Endodermal cell (in vitro differentiated cells): ENCODE measurements around the gene PBX2. TPM values are rescaled to one million over a fixed set of nuclear protein-coding genes. Genes with fewer than 3 reads are reported as not detected.

Experiments used
- DNase-seq: peaks from one replicate; pipeline ENCODE4 v3.0.0-alpha.2; 2017
- H3K27ac ChIP-seq: 2 replicates; pipeline ENCODE4 v1.5.1; 2013; ENCODE audit warnings: mild to moderate bottlenecking, low read depth, low read length, moderate library complexity
- H3K27me3 ChIP-seq: 2 replicates; pipeline ENCODE4 v1.6.1; 2013; ENCODE audit warnings: mild to moderate bottlenecking, low read length, moderate library complexity; ENCODE audit not compliant: insufficient read depth, control insufficient read depth, poor library complexity, severe bottlenecking
- H3K36me3 ChIP-seq: 2 replicates; pipeline ENCODE4 v1.7.0; 2013; ENCODE audit warnings: mild to moderate bottlenecking, low read length, moderate library complexity; ENCODE audit not compliant: control insufficient read depth, insufficient read depth
- H3K4me1 ChIP-seq: one replicate; pipeline ENCODE4 v1.7.0; 2013; ENCODE audit warnings: low read length; ENCODE audit not compliant: control insufficient read depth, insufficient read depth
- H3K4me3 ChIP-seq: 2 replicates; pipeline ENCODE4 v1.5.1; 2013; ENCODE audit warnings: mild to moderate bottlenecking, low read length, moderate library complexity
- H3K9ac ChIP-seq: 2 replicates; pipeline ENCODE4 v1.6.1; 2013; ENCODE audit warnings: mild to moderate bottlenecking, low read length, moderate library complexity; ENCODE audit not compliant: poor library complexity, severe bottlenecking; ENCODE audit errors: extremely low read depth
- H3K9me3 ChIP-seq: 2 replicates; pipeline ENCODE4 v1.6.1; 2013; ENCODE audit warnings: mild to moderate bottlenecking, low read length, moderate library complexity; ENCODE audit not compliant: control insufficient read depth
- H3K27ac Mint-ChIP-seq: 2 replicates; pipeline ENCODE4 v1.8.0; 2020; ENCODE audit warnings: mixed read lengths
- H3K27me3 Mint-ChIP-seq: 2 replicates; pipeline ENCODE4 v1.8.0; 2021; ENCODE audit warnings: mild to moderate bottlenecking, mixed read lengths; ENCODE audit not compliant: insufficient read depth
- H3K36me3 Mint-ChIP-seq: 2 replicates; pipeline ENCODE4 v1.8.0; 2020; ENCODE audit warnings: low read depth, mixed read lengths
- H3K4me1 Mint-ChIP-seq: 2 replicates; pipeline ENCODE4 v1.8.0; 2020; ENCODE audit warnings: mixed read lengths
- H3K4me3 Mint-ChIP-seq: 2 replicates; pipeline ENCODE4 v1.8.0; 2020; ENCODE audit warnings: mild to moderate bottlenecking, moderate library complexity, mixed read lengths
- H3K9me3 Mint-ChIP-seq: 2 replicates; pipeline ENCODE4 v1.8.0; 2020; ENCODE audit warnings: mild to moderate bottlenecking, mixed read lengths
- WGBS, 2 experiments: methylation state at CpG; one replicate each; pipeline versions ENCODE4 v1.1.5 to v1.1.7; 2013; ENCODE audit warnings: missing lambda C conversion rate in 2 of 2, mixed read lengths in 1 of 2; ENCODE audit not compliant: insufficient coverage in 1 of 2, insufficient read length in 1 of 2; 5-methylcytosine and 5-hydroxymethylcytosine counted together
- total RNA-seq, 2 donors: library from RNA; stranded (reverse); fragmentation: NEBNext Ultra II Directional in 1 of 2; extraction: Animal tissue kit (Norgen Biotek cat#: 25700) in 1 of 2; gene quantifications; 2 replicates in 1 of 2; 3 replicates in 1 of 2; pipeline ENCODE4 v1.2.1, GENCODE V29; 2021
- TF ChIP-seq, protein P1 (sequence below): fragments of 200-600 bp; sonication (generic); conservative IDR thresholded peaks from 2 replicates; pipeline ENCODE4 v1.5.0; 2021; ENCODE audit warnings: antibody characterized with exemption, mild to moderate bottlenecking

Gene PBX2
- total RNA-seq, 2 donors from 2014 or later = 246 to 263 TPM

DNA sequence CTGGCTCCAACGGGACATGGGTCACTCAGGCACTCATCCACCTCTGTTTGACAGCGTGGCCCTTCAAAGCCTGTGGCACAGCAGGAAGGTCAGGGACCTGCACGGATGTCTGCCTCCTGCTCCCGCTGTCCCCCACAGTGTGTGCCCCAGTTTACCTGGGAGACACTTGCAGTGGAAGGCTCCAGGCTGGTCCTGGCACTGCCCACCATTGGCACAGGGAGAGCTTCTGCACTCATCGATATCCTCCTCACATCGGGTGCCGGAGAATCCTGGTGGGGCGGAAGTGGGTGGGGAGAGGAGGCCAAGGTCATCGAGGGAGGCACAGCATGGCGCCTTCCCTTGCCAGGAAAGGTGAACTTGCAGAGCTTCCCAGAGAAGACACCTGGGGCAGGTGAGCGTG lies 27.0 kb upstream of the PBX2 start:
- TF ChIP-seq, protein P1, sequence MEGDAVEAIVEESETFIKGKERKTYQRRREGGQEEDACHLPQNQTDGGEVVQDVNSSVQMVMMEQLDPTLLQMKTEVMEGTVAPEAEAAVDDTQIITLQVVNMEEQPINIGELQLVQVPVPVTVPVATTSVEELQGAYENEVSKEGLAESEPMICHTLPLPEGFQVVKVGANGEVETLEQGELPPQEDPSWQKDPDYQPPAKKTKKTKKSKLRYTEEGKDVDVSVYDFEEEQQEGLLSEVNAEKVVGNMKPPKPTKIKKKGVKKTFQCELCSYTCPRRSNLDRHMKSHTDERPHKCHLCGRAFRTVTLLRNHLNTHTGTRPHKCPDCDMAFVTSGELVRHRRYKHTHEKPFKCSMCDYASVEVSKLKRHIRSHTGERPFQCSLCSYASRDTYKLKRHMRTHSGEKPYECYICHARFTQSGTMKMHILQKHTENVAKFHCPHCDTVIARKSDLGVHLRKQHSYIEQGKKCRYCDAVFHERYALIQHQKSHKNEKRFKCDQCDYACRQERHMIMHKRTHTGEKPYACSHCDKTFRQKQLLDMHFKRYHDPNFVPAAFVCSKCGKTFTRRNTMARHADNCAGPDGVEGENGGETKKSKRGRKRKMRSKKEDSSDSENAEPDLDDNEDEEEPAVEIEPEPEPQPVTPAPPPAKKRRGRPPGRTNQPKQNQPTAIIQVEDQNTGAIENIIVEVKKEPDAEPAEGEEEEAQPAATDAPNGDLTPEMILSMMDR = no peak
- H3K27me3 ChIP-seq = peaks cover 13% of the 10 kb centered on the region
- Mint-ChIP-seq H3K9me3 (no peaks in the 10 kb centered on the region), H3K36me3 (no peaks in the 10 kb centered on the region), H3K4me1 (no peaks in the 10 kb centered on the region), H3K4me3 (no peak overlapping the region), H3K27ac (no peak overlapping the region), H3K27me3 (peaks cover 77% of the 10 kb centered on the region)
- DNase-seq = no peak
- 90 to 91% methylated on average over 6 to 11 of the region's 11 CpGs for WGBS, 2 experiments
- no peaks in the 10 kb centered on the region for H3K36me3 ChIP-seq
- H3K9me3 ChIP-seq = no peaks in the 10 kb centered on the region
- H3K4me1 ChIP-seq = no peaks in the 10 kb centered on the region
- no peak overlapping the region for H3K9ac ChIP-seq
- H3K4me3 ChIP-seq = no peak overlapping the region
- no peak overlapping the region for H3K27ac ChIP-seq

DNA sequence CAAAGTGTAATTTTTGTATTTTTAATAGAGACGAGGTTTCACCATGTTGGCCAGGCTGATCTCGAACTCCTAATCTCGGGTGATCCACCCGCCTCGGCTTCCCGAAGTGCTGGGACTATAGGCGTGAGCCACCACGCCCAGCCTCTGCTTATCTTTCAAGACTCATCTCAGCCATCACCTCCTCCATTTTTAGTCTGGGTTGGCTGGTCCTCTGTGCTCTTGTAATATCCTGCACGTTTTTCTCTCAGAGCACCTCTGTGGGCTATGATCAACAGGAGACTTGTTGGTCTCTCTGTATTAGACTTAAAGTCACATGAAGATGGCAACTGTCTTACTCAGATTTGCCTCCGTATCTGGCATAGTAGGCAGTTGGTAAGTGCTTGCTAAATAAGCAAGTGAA lies 26.3 kb upstream of the PBX2 start:
- no peak overlapping the region for H3K27ac Mint-ChIP-seq
- H3K9me3 Mint-ChIP-seq = no peaks in the 10 kb centered on the region
- H3K36me3 Mint-ChIP-seq = no peaks in the 10 kb centered on the region
- DNase-seq = no peak
- H3K27me3 Mint-ChIP-seq = peaks cover 72% of the 10 kb centered on the region
- Histone ChIP-seq H3K27ac (no peak overlapping the region), H3K27me3 (peaks cover 13% of the 10 kb centered on the region), H3K9me3 (no peaks in the 10 kb centered on the region), H3K4me1 (no peaks in the 10 kb centered on the region), H3K36me3 (no peaks in the 10 kb centered on the region), H3K9ac (no peak overlapping the region), H3K4me3 (no peak overlapping the region)
- H3K4me3 Mint-ChIP-seq = no peak overlapping the region
- WGBS, 2 experiments = 88 to 92% methylated on average over 10 of the region's 10 CpGs
- TF ChIP-seq, protein P1 = no peak
- H3K4me1 Mint-ChIP-seq = no peaks in the 10 kb centered on the region

DNA sequence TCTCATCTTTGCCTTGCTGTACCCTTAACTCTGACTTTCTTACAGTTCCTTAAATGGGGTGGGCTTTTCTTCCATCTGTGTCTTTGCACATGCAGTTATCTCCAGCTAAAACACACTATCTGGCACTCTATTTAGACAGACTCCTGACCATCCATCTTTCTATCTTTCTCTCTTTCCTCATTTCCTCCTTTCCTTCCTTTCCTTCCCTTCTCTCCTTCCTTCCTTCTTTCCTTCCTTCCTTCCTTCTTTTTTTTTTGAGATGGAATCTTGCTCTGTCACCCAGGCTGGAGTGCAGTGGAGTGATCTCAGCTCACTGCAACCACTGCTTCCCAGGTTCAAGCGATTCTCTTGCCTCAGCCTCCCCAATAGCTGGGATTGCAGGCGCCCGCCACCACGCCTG lies 25.6 kb upstream of the PBX2 start:
- Mint-ChIP-seq H3K9me3 (no peaks in the 10 kb centered on the region), H3K36me3 (no peaks in the 10 kb centered on the region), H3K4me3 (no peak overlapping the region), H3K27me3 (peaks cover 67% of the 10 kb centered on the region), H3K27ac (no peak overlapping the region), H3K4me1 (no peaks in the 10 kb centered on the region)
- Histone ChIP-seq H3K9ac (no peak overlapping the region), H3K36me3 (no peaks in the 10 kb centered on the region), H3K4me1 (no peaks in the 10 kb centered on the region), H3K9me3 (no peaks in the 10 kb centered on the region), H3K27me3 (peaks cover 13% of the 10 kb centered on the region), H3K27ac (no peak overlapping the region), H3K4me3 (no peak overlapping the region)
- no peak for DNase-seq
- WGBS, 2 experiments = 96 to 100% methylated on average over 1 to 4 of the region's 4 CpGs
- TF ChIP-seq, protein P1 = no peak
